ENCODE data around the gene CYBA.

Gene CYBA

GRCh38 chr16:88653101-88653500 lies 2.2 kb upstream of the CYBA start:
- CTCF ChIA-PET, result no interaction called here
- DNase-seq (ENCODE audit: low spot score), result no peak
- peak overlapping the region; percentile 28 for H3K27ac ChIP-seq
- POLR2A ChIA-PET (ENCODE audit: low non-redundant PET), result no interaction called here
- TF ChIP-seq CTCF (conservative IDR thresholded peaks at IDR 0.05; ENCODE audit: low read depth), result no peak

GRCh38 chr16:88652762-88653063 lies 1.9 kb upstream of the CYBA start:
- no peak for DNase-seq (ENCODE audit: low spot score)
- H3K27ac ChIP-seq, result peak overlapping the region; percentile 71
- POLR2A ChIA-PET (ENCODE audit: low non-redundant PET), result no interaction called here
- TF ChIP-seq CTCF (conservative IDR thresholded peaks at IDR 0.05; ENCODE audit: low read depth), result no peak
- CTCF ChIA-PET, result no interaction called here

- H3K27ac ChIP-seq, result peak overlapping the region; percentile 71
- ChIA-PET POLR2A (ENCODE audit: low non-redundant PET) (no interaction called here), CTCF (no interaction called here)
- DNase-seq (ENCODE audit: low spot score), result no peak
- TF ChIP-seq CTCF (conservative IDR thresholded peaks at IDR 0.05; ENCODE audit: low read depth), result no peak
Observed at GRCh38 chr16:88651989-88652761, 1.3 kb upstream of the CYBA start.

GRCh38 chr16:88651276-88651988 lies 579 bp upstream of the CYBA start:
- peak overlapping the region; percentile 71 for H3K27ac ChIP-seq
- ChIA-PET CTCF (no interaction called here), POLR2A (ENCODE audit: low non-redundant PET) (interaction anchor here (0.6 kb wide), 1 partner anchor 11 kb away, joined by 3 read pairs; the partner anchor contains the start of gene MVD)
- no peak for TF ChIP-seq CTCF (conservative IDR thresholded peaks at IDR 0.05; ENCODE audit: low read depth)
- DNase-seq (ENCODE audit: low spot score), result no peak

- DNase-seq (ENCODE audit: low spot score), result no peak
- no peak for TF ChIP-seq CTCF (conservative IDR thresholded peaks at IDR 0.05; ENCODE audit: low read depth)
- POLR2A ChIA-PET (ENCODE audit: low non-redundant PET), result no interaction called here
- CTCF ChIA-PET, result interaction anchor here (0.6 to 1.1 kb wide), 3 partner anchors 17 to 722 kb away, joined by 3 to 6 read pairs (median 4); no protein-coding TSS in a partner anchor
- peak overlapping the region; percentile 71 for H3K27ac ChIP-seq
Observed at GRCh38 chr16:88649924-88650748, 717 bp downstream of the CYBA start.

- CTCF ChIA-PET, result interaction anchor here (0.6 to 1.1 kb wide), 4 partner anchors 9 to 891 kb away, joined by 3 to 6 read pairs (median 3); no protein-coding TSS in a partner anchor
- POLR2A ChIA-PET (ENCODE audit: low non-redundant PET), result no interaction called here
- no peak for TF ChIP-seq CTCF (conservative IDR thresholded peaks at IDR 0.05; ENCODE audit: low read depth)
- DNase-seq (ENCODE audit: low spot score), result no peak
- H3K27ac ChIP-seq, result peak overlapping the region; percentile 71
Observed at GRCh38 chr16:88649195-88649923, 1.5 kb downstream of the CYBA start.
